Bone marrow (tissue), 2 donors: ENCODE results near the gene ZNF680.
"Not testable (repeated sequence)": the region's sequence is repeated elsewhere in the genome, so short reads cannot be mapped to it uniquely, and the experiment has no call there.

ENCODE experiments used
- DNase-seq, 2 donors: peaks; one replicate each; lab custom pipeline; 2025; lab: John Stamatoyannopoulos, UW

Gene ZNF680

GRCh38 chr7:64557601-64558322, 5.1 kb downstream of the ZNF680 start:
- DNase-seq, result no peak

- no peak for DNase-seq
These were observed 7.8 kb downstream of the ZNF680 start for GRCh38 chr7:64555046-64555445.

- not testable (repeated sequence) for DNase-seq
These were observed 8.7 kb downstream of the ZNF680 start for GRCh38 chr7:64554188-64554587.

- DNase-seq, result no peak
These were observed 11.3 kb downstream of the ZNF680 start for GRCh38 chr7:64551375-64552142.

- no peak for DNase-seq
These were observed 18.9 kb downstream of the ZNF680 start for GRCh38 chr7:64544010-64544409.

- DNase-seq, result no peak
These were observed 21.2 kb downstream of the ZNF680 start for GRCh38 chr7:64541438-64542359.

- no peak for DNase-seq
These were observed 29.1 kb downstream of the ZNF680 start for GRCh38 chr7:64533756-64534155.

- no peak for DNase-seq
These were observed 34.1 kb downstream of the ZNF680 start for GRCh38 chr7:64528770-64529169.

- no peak for DNase-seq
These were observed 41.4 kb downstream of the ZNF680 start for GRCh38 chr7:64521409-64521984.

- no peak for DNase-seq
These were observed 46.4 kb downstream of the ZNF680 start for GRCh38 chr7:64516451-64516850.

GRCh38 chr7:64515781-64516180, 47.1 kb downstream of the ZNF680 start:
- no peak for DNase-seq

- DNase-seq, result no peak
These were observed 47.5 kb downstream of the ZNF680 start for GRCh38 chr7:64515330-64515729.

- DNase-seq, result no peak
These were observed 53.3 kb downstream of the ZNF680 start for GRCh38 chr7:64509583-64509982.

- no peak for DNase-seq
These were observed 58.2 kb downstream of the ZNF680 start for GRCh38 chr7:64504581-64505120.

GRCh38 chr7:64498270-64498669, 64.6 kb downstream of the ZNF680 start:
- DNase-seq, result no peak

- no peak for DNase-seq
These were observed 67.9 kb downstream of the ZNF680 start for GRCh38 chr7:64494912-64495461.

- DNase-seq, result no peak
These were observed 77.2 kb downstream of the ZNF680 start for GRCh38 chr7:64485623-64486022.
